ENCODE data around the gene NRP1.

Gene NRP1

GRCh38 chr10:33353334-33353733, 18.9 kb upstream of the NRP1 start (continued):
- TF ChIP-seq, protein P1, sequence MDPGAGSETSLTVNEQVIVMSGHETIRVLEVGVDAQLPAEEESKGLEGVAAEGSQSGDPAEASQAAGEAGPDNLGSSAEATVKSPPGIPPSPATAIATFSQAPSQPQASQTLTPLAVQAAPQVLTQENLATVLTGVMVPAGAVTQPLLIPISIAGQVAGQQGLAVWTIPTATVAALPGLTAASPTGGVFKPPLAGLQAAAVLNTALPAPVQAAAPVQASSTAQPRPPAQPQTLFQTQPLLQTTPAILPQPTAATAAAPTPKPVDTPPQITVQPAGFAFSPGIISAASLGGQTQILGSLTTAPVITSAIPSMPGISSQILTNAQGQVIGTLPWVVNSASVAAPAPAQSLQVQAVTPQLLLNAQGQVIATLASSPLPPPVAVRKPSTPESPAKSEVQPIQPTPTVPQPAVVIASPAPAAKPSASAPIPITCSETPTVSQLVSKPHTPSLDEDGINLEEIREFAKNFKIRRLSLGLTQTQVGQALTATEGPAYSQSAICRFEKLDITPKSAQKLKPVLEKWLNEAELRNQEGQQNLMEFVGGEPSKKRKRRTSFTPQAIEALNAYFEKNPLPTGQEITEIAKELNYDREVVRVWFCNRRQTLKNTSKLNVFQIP (CRISPR knock-in tag; IDR thresholded peaks at IDR 0.05; ENCODE audit: borderline replicate concordance, low read depth): no peak
- TF ChIP-seq, protein P2, sequence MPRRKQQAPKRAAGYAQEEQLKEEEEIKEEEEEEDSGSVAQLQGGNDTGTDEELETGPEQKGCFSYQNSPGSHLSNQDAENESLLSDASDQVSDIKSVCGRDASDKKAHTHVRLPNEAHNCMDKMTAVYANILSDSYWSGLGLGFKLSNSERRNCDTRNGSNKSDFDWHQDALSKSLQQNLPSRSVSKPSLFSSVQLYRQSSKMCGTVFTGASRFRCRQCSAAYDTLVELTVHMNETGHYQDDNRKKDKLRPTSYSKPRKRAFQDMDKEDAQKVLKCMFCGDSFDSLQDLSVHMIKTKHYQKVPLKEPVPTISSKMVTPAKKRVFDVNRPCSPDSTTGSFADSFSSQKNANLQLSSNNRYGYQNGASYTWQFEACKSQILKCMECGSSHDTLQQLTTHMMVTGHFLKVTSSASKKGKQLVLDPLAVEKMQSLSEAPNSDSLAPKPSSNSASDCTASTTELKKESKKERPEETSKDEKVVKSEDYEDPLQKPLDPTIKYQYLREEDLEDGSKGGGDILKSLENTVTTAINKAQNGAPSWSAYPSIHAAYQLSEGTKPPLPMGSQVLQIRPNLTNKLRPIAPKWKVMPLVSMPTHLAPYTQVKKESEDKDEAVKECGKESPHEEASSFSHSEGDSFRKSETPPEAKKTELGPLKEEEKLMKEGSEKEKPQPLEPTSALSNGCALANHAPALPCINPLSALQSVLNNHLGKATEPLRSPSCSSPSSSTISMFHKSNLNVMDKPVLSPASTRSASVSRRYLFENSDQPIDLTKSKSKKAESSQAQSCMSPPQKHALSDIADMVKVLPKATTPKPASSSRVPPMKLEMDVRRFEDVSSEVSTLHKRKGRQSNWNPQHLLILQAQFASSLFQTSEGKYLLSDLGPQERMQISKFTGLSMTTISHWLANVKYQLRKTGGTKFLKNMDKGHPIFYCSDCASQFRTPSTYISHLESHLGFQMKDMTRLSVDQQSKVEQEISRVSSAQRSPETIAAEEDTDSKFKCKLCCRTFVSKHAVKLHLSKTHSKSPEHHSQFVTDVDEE (CRISPR knock-in tag; IDR thresholded peaks at IDR 0.05): no peak
- TF ChIP-seq ZC3H10 (CRISPR knock-in tag; IDR thresholded peaks at IDR 0.05) (no peak), ZNF70 (CRISPR knock-in tag; IDR thresholded peaks at IDR 0.05) (no peak), PPARA (CRISPR knock-in tag; IDR thresholded peaks at IDR 0.05; ENCODE audit: borderline replicate concordance) (no peak), OSR1 (CRISPR knock-in tag; IDR thresholded peaks at IDR 0.05) (no peak), ZNF8 (CRISPR knock-in tag; IDR thresholded peaks at IDR 0.05) (no peak)
- TF ChIP-seq, protein P3, sequence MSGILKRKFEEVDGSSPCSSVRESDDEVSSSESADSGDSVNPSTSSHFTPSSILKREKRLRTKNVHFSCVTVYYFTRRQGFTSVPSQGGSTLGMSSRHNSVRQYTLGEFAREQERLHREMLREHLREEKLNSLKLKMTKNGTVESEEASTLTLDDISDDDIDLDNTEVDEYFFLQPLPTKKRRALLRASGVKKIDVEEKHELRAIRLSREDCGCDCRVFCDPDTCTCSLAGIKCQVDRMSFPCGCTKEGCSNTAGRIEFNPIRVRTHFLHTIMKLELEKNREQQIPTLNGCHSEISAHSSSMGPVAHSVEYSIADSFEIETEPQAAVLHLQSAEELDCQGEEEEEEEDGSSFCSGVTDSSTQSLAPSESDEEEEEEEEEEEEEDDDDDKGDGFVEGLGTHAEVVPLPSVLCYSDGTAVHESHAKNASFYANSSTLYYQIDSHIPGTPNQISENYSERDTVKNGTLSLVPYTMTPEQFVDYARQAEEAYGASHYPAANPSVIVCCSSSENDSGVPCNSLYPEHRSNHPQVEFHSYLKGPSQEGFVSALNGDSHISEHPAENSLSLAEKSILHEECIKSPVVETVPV (CRISPR knock-in tag; IDR thresholded peaks at IDR 0.05): no peak

DNA sequence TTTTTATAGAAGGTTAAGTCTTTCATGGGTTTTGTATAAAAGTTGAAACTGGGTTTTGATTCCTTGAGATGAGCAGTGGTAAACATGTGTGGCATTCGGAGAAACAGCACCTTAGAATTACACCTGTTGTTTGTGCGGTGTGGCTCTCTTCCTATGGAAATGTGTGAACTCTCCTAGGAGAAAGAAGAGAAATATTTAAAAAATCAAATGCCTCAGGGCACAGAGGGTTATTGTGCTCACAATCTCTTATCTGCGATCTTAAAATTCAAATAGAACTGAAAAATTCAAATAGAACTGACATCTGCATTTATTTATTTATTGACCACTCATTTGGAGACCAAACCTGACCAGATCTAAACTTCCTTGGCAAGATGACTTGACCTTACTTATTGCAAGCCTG, 18.1 kb upstream of the NRP1 start:
- TF ChIP-seq BACH2 (CRISPR knock-in tag; IDR thresholded peaks at IDR 0.05; ENCODE audit: borderline replicate concordance) (no peak), ISL1 (CRISPR knock-in tag; IDR thresholded peaks at IDR 0.05) (no peak), GLIS3 (CRISPR knock-in tag; IDR thresholded peaks at IDR 0.05) (no peak), TCF4 (CRISPR knock-in tag; IDR thresholded peaks at IDR 0.05; ENCODE audit: borderline replicate concordance) (no peak), SNAI2 (CRISPR knock-in tag; IDR thresholded peaks at IDR 0.05) (no peak), ARNTL (CRISPR knock-in tag; IDR thresholded peaks at IDR 0.05; ENCODE audit: borderline replicate concordance, low read depth) (no peak), OSR1 (CRISPR knock-in tag; IDR thresholded peaks at IDR 0.05) (no peak), PPARA (CRISPR knock-in tag; IDR thresholded peaks at IDR 0.05; ENCODE audit: borderline replicate concordance) (no peak), ESRRG (CRISPR knock-in tag; IDR thresholded peaks at IDR 0.05) (no peak), PATZ1 (CRISPR knock-in tag; IDR thresholded peaks at IDR 0.05; ENCODE audit: borderline replicate concordance) (no peak), TOX (CRISPR knock-in tag; IDR thresholded peaks at IDR 0.05; ENCODE audit: borderline replicate concordance) (no peak), RARB (CRISPR knock-in tag; IDR thresholded peaks at IDR 0.05) (no peak), ZFP30 (CRISPR knock-in tag; IDR thresholded peaks at IDR 0.05) (no peak), ZNF565 (CRISPR knock-in tag; conservative IDR thresholded peaks at IDR 0.05; ENCODE audit: low read depth) (no peak), CSDC2 (CRISPR knock-in tag; IDR thresholded peaks at IDR 0.05) (no peak)
- TF ChIP-seq, protein P1 (CRISPR knock-in tag; IDR thresholded peaks at IDR 0.05; ENCODE audit: borderline replicate concordance, low read depth): no peak
- TF ChIP-seq, protein P2 (CRISPR knock-in tag; IDR thresholded peaks at IDR 0.05): no peak
- TF ChIP-seq, protein P3 (CRISPR knock-in tag; IDR thresholded peaks at IDR 0.05): no peak
- no peak for ATAC-seq
